GM19468 (cell line): ENCODE results near the gene PLD5.
"Not testable (repeated sequence)": the region's sequence is repeated elsewhere in the genome, so short reads cannot be mapped to it uniquely, and the experiment has no call there.

Experiments used
- ATAC-seq: cut with Tn5 transposase; IDR thresholded peaks from one replicate; pipeline ENCODE4 v1.9.1; 2021; ENCODE audit warnings: mild to moderate bottlenecking, moderate library complexity, moderate number of reproducible peaks; ENCODE audit not compliant: unreplicated experiment; ENCODE audit errors: extremely low read depth

Gene PLD5

DNA sequence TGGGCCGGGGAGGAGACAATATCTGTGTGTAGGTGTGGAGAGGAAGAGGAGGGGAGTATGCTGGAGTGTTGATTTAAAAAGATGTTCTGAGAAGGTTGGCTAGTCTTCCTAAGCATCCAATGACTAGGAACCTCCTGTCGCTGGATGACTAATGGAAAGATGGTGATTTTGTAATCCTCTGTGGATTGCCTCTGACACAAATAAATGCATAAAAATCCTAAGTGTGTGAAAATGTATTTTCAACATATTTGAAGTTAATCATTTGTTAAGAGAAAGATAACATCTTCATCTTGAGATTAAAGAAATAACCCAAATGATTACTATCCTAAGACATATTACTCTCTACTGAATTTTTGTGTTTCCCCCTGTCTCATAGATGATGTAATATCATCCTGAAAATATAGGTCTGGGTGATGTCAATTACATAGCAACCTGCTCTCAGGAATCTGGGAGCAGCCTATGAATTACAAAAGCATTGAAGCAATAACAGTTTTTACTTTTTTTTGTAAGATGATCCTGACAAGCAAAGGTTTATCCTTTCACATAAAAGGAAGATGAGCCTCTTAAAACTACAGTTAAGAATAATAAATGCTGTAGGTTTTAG lies 305.1 kb downstream of the PLD5 start:
- ATAC-seq: no peak

DNA sequence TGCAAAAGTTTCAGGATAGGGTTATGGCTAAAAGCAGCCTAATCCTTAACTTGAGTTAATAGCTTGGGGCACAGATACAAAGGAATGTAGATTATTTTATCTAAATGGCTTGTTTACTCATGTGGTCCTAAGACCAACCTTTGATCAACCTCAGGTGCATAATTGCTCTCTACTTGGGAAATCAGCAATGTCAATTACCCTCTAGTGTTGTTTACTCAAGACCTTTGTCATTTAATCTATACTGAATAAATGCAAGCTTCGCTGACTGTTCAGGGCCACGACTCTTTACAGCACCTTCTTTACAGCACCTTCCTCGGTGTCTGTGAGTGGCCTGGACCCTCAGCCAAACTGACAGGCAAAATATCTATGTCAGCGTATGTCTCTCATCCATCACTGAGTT lies 308.1 kb downstream of the PLD5 start:
- no peak for ATAC-seq

GRCh38 chr1:242214455-242214854 lies 310.0 kb downstream of the PLD5 start:
- ATAC-seq: not testable (repeated sequence)

GRCh38 chr1:242212961-242213360 lies 311.5 kb downstream of the PLD5 start:
- not testable (repeated sequence) for ATAC-seq

DNA sequence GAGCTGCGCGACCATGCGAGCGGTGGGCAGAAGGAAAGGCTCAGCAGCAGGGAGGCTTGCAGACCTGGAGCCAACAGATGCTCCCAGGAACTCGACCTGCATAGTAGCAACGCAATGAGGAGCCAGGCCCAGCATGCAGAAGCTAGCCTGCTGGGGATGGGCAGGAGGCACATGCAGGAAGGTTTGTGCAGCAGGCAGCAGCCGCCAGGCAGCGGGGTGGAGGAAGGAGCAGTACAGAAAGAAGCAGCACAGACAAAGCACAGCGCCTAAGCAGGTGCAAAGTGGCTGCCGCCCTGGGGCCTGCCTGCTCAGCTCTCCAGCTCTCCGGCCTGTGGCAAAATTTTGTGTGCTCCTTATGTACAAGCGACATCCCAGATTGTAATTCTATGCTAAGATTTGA lies 312.1 kb downstream of the PLD5 start:
- no peak for ATAC-seq

DNA sequence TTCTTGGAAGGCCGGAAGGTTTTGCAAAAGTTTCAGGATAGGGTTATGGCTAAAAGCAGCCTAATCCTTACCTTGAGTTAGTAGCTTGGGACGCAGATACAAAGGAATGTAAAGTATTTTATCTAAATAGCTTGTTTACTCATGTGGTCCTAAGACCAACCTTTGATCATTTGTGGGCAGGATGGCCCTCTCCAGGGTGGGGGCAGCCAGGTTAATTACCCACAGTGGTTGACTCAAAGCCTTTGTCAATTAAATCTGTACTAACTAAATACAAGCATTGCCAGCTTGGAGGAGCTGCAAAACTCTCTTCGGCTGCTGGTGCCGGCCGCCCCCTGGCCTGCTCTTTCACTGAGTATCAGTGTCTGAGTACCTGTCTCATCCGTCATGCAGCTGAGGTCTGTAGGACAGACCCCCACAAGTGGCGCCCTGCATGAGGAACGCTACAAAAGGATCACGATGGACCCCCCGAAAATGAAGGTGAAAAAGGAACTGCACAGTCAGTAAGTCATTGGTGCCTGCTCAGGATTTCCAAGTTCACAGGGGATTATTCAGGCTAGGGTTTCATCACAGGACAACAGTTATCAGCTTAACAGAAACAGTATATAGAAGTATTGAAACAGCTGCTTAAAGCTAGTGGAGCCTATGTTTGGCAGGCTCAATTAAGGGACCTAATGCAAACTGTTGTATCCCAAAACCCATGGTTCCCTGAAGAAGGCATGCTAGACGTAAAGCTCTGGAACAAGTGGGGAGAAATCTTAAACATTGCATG lies 313.1 kb downstream of the PLD5 start:
- ATAC-seq: no peak

DNA sequence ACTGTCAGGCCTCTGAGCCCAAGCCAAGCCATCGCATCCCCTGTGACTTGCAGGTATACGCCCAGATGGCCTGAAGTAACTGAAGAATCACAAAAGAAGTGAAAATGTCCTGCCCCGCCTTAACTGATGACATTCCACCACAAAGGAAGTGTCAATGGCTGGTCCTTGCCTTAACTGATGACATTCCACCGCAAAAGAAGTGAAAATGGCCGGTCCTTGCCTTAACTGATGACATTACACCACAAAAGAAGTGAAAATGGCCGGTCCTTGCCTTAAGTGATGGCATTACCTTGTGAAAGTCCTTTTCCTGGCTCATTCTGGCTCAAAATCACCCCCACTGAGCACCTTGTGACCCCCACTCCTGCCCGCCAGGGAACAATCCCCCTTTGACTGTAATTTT lies 314.2 kb downstream of the PLD5 start:
- not testable (repeated sequence) for ATAC-seq

DNA sequence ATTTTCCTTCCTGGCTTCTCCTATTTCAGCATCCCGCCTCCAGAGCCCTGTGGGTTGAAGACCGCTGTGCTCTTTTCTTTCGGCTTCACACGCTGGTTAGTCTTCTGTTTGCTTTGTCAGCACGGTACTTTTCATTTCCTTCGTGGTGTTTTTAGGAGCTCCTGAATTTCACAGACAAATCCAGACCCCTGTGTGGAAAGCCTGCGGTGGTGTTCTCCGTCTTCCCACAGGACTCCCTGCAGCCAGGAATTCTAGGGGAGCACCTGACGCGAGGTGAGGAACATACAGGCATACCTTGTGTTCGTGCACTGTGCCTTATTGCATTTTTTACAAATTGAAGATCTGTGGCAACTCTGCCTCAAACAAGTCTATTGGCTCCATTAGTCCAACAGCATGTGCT lies 315.4 kb downstream of the PLD5 start:
- ATAC-seq: no peak

DNA sequence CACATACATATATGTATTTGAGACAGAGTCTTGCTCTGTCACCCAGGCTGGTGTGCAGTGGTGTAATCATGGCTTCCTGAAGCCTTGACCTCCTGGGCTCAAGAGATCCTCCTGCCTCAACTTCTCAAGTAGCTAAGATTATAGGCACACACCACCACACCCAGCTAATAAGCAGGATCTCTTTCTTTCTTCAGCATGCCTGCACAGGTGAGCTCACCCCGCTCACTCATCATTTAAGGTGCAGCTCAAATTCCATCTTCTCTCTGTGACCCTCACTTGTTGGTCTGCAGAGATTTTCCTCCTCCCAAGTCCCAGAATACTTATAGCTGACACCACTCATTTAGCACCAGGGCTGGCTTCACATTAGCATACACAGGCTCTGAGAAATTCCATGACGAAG lies 316.5 kb downstream of the PLD5 start:
- no peak for ATAC-seq

GRCh38 chr1:242206994-242207393 lies 317.5 kb downstream of the PLD5 start:
- ATAC-seq: no peak

- no peak for ATAC-seq
Observed at GRCh38 chr1:242205622-242206489, 318.6 kb downstream of the PLD5 start.

DNA sequence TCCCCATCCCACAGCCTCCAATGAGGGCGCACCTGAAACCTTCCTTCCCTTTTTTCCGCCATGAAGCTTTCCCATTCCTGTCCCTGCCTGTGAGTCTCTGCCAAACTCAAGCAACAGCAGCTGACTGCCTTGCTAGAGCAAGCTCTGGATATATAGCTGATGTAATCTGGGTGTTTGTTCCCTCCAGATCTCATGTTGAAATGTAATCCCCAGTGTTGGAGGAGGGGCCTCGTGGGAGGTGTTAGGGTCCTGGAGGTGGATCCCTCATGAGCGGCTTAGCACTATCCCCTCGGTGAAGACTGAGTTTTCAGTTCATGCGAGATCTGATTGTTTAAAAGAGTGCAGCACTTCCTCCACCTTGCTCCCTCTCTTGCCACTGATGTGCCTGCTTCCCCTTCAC lies 321.2 kb downstream of the PLD5 start:
- no peak for ATAC-seq

GRCh38 chr1:242201090-242201489 lies 323.4 kb downstream of the PLD5 start:
- ATAC-seq: no peak

- ATAC-seq: no peak
Observed at GRCh38 chr1:242199776-242200458, 324.6 kb downstream of the PLD5 start.

DNA sequence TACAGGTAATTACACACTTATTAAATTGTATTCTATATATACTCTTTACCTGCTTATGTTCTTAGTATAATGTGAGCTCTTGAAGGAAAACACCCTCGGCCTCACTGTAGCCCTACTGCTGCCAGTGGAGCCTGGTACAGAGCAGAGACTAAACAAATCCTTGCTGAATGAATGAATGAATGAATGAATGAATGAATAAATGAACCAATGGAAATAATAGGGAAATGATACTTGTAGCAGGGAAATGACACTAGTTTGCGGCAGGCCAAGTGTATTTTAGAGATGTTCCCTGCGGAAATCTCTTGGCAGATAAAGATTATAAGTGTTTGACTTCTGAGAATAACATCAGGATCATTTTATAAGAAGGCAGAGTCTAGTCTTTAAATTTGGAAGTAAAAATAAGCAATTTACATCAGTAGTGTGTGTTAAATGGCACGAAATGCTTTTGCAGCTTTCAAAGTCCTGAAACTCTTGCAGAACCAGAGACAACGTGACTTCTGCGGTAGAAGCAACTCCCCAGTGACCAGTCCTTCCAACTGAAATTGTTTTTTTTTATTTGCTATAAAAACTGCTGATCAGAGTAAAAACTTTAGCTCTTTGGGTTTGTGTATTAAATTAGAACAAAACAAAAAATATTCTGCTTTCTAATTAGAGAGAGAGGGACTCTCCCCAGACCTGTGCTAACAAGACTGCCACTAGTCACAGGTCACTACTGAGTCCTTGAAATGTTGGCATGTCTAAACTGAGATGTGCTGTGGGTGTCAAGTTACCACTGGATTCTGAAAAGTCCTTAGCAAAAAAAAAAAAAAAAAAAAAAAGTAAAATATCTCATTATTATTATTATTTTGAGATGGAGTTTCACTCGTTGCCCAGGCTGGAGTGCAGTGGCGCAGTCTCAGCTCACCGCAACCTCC lies 326.3 kb downstream of the PLD5 start:
- ATAC-seq: no peak

DNA sequence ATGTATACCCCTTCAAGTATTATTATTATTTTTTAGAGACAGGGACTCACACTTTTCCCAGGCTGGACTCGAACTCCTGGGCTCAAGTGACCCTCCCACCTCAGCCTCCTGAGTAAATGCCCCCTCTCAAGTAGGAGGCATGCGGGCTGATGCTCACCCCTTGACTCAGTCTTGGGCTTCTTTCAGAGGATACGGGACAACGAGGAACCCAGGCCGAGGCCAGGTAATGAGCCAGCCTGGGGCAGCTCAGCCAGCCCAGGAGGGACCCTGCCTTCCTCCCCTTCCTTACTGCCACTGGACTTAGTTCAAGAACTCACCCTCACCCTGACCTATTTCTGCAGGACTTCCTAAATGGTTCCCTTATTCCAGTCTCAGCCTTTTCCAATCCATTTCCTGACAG lies 327.6 kb downstream of the PLD5 start:
- ATAC-seq: no peak

DNA sequence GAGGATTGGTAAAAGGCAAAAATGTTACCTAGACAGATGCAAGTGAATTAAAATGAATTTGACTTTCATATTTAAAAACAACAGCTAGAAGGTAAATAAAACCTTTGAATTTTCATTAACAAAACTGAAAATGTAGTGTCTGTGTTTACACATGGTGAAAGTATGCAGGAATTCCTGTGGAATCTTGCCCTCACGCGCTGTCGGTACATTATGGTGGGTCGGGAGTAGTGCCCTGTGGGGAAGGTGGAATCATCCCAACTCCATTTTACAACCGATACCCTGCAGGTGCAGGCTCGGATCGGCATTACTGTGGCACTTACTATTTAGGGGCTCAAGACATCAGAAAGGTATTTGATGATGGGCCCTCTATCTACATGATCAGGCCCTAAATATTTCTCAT lies 328.4 kb downstream of the PLD5 start:
- ATAC-seq: no peak

DNA sequence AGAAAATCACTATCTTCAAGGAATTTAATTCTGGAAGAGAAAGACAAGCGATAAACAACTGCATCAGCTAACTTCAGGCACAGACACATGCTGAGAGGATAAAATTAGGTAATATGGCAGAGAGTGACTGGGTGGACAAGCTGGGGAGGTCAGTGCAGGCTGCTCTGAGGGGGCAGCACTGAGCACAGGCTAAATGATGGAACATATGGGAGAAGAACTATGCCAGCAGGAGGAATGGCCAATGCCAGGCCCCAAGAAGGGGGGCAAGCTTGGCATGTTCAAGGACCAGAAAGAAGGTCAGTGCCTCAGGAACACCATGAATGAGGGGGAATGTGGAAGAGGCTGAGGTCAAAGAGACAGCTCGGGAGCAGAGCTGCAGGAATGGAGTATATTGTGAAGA lies 334.9 kb downstream of the PLD5 start:
- no peak for ATAC-seq

- peak; percentile 79 for ATAC-seq
Observed at GRCh38 chr1:242187816-242188215, 336.7 kb downstream of the PLD5 start.

- ATAC-seq: no peak
Observed at GRCh38 chr1:242187171-242187570, 337.3 kb downstream of the PLD5 start.
